Colon (tissue), 2 donors: ENCODE data around the gene UTF1.

Source experiments
- FAIRE-seq: peaks from 2 replicates; lab custom pipeline; 2012; peaks lifted over from hg19 to GRCh38; lab: Jason Lieb, UNC
- donor health status: control.
- donor health status: control.

The UTF1 gene

GRCh38 chr10:133196936-133197758, 32.9 kb upstream of the UTF1 start:
- FAIRE-seq: no peak

GRCh38 chr10:133197786-133198185, 32.2 kb upstream of the UTF1 start:
- FAIRE-seq: no peak

GRCh38 chr10:133198206-133198605, 31.8 kb upstream of the UTF1 start:
- no peak for FAIRE-seq

- no peak for FAIRE-seq
These were observed 31.2 kb upstream of the UTF1 start for GRCh38 chr10:133198621-133199487.

- FAIRE-seq: no peak
These were observed 30.5 kb upstream of the UTF1 start for GRCh38 chr10:133199488-133199885.

GRCh38 chr10:133199992-133200611, 29.9 kb upstream of the UTF1 start:
- FAIRE-seq: no peak

GRCh38 chr10:133200621-133201031, 29.4 kb upstream of the UTF1 start:
- FAIRE-seq: no peak

- no peak for FAIRE-seq
These were observed 28.7 kb upstream of the UTF1 start for GRCh38 chr10:133201151-133201947.

- FAIRE-seq: no peak
These were observed 27.9 kb upstream of the UTF1 start for GRCh38 chr10:133201948-133202725.

- no peak for FAIRE-seq
These were observed 27.0 kb upstream of the UTF1 start for GRCh38 chr10:133202778-133203651.

- FAIRE-seq: no peak
These were observed 26.3 kb upstream of the UTF1 start for GRCh38 chr10:133203652-133204195.

- FAIRE-seq: no peak
These were observed 25.6 kb upstream of the UTF1 start for GRCh38 chr10:133204226-133205015.

- no peak for FAIRE-seq
These were observed 24.9 kb upstream of the UTF1 start for GRCh38 chr10:133205146-133205545.

GRCh38 chr10:133206356-133207040, 23.5 kb upstream of the UTF1 start:
- FAIRE-seq: no peak

GRCh38 chr10:133207041-133207600, 22.9 kb upstream of the UTF1 start:
- no peak for FAIRE-seq

GRCh38 chr10:133207627-133208026, 22.4 kb upstream of the UTF1 start:
- no peak for FAIRE-seq

GRCh38 chr10:133208466-133208865, 21.6 kb upstream of the UTF1 start:
- no peak for FAIRE-seq

- FAIRE-seq: no peak
These were observed 20.9 kb upstream of the UTF1 start for GRCh38 chr10:133209117-133209516.
